Esophagus squamous epithelium (tissue), 4 donors: ENCODE results near the gene OPHN1.

Experiments
- POLR2A ChIP-seq, 4 donors: fragments of 450-650 bp; IDR thresholded peaks; one replicate each; pipeline ENCODE4 v1.6.1; 2017; ENCODE audit warnings: antibody characterized with exemption in 4 of 4, mild to moderate bottlenecking in 4 of 4, moderate library complexity in 3 of 4
- TF ChIP-seq, protein P1 (sequence below), 6 experiments: fragments of 450-650 bp in 4 of 6; fragments of 200-600 bp in 2 of 6; sonication (generic) in 2 of 6; IDR thresholded peaks; one replicate each; pipeline ENCODE4 v1.5.1; 2016 to 2019; ENCODE audit warnings: antibody characterized with exemption in 6 of 6, mild to moderate bottlenecking in 4 of 6, moderate library complexity in 4 of 6

DNA sequence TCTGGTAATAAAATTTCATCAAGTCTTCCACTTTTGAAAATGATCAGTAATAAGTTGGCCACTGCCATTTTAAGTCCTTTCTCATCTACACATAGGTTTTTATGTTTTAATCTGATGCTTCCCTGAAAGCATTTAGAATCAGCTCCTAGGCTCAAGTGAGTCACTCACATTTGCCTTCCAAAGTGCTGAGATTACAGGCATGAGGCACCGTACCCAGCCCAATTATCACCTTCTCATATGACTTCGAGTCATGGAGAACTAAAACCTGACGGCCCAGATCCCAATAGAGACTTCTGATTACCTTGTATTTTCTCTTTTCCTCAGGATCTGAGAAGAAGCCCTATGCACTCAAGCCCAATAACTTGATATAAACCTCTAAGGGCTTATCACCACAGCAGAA, 140.8 kb downstream of the OPHN1 start:
- no peak for TF ChIP-seq POLR2A (IDR thresholded peaks at IDR 0.05)
- TF ChIP-seq, protein P1, sequence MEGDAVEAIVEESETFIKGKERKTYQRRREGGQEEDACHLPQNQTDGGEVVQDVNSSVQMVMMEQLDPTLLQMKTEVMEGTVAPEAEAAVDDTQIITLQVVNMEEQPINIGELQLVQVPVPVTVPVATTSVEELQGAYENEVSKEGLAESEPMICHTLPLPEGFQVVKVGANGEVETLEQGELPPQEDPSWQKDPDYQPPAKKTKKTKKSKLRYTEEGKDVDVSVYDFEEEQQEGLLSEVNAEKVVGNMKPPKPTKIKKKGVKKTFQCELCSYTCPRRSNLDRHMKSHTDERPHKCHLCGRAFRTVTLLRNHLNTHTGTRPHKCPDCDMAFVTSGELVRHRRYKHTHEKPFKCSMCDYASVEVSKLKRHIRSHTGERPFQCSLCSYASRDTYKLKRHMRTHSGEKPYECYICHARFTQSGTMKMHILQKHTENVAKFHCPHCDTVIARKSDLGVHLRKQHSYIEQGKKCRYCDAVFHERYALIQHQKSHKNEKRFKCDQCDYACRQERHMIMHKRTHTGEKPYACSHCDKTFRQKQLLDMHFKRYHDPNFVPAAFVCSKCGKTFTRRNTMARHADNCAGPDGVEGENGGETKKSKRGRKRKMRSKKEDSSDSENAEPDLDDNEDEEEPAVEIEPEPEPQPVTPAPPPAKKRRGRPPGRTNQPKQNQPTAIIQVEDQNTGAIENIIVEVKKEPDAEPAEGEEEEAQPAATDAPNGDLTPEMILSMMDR (IDR thresholded peaks at IDR 0.05): no peak
